GM19328 (cell line): ENCODE measurements around the gene ZNF516.

ENCODE experiments used
- ATAC-seq: cut with Tn5 transposase; IDR thresholded peaks from one replicate; pipeline ENCODE4 v1.9.1; 2021; ENCODE audit warnings: mild to moderate bottlenecking, moderate library complexity; ENCODE audit not compliant: unreplicated experiment

Gene ZNF516

GRCh38 chr18:76368976-76369375 is 126.1 kb downstream of the ZNF516 start:
- no peak for ATAC-seq

GRCh38 chr18:76368271-76368670 is 126.8 kb downstream of the ZNF516 start:
- no peak for ATAC-seq

- ATAC-seq, result no peak
Observed at GRCh38 chr18:76367168-76368125, 127.6 kb downstream of the ZNF516 start.

- no peak for ATAC-seq
Observed at GRCh38 chr18:76365561-76365960, 129.5 kb downstream of the ZNF516 start.

- peak; percentile 68 for ATAC-seq
Observed at GRCh38 chr18:76364282-76365259, 130.5 kb downstream of the ZNF516 start.

GRCh38 chr18:76363436-76364120 is 131.5 kb downstream of the ZNF516 start:
- no peak for ATAC-seq

GRCh38 chr18:76362676-76363075 is 132.4 kb downstream of the ZNF516 start:
- no peak for ATAC-seq

- no peak for ATAC-seq
Observed at GRCh38 chr18:76361219-76361618, 133.8 kb downstream of the ZNF516 start.

GRCh38 chr18:76359909-76360308 is 135.1 kb downstream of the ZNF516 start:
- no peak for ATAC-seq

GRCh38 chr18:76358774-76359173 is 136.3 kb downstream of the ZNF516 start:
- no peak for ATAC-seq

- ATAC-seq, result no peak
Observed at GRCh38 chr18:76357585-76358260, 137.3 kb downstream of the ZNF516 start.

- no peak for ATAC-seq
Observed at GRCh38 chr18:76357174-76357573, 137.9 kb downstream of the ZNF516 start.

- no peak for ATAC-seq
Observed at GRCh38 chr18:76356666-76357065, 138.4 kb downstream of the ZNF516 start.

- ATAC-seq, result no peak
Observed at GRCh38 chr18:76354348-76354747, 140.7 kb downstream of the ZNF516 start.

- ATAC-seq, result no peak
Observed at GRCh38 chr18:76353500-76353899, 141.5 kb downstream of the ZNF516 start.

GRCh38 chr18:76353046-76353445 is 142.0 kb downstream of the ZNF516 start:
- ATAC-seq, result no peak

GRCh38 chr18:76351961-76352581 is 143.0 kb downstream of the ZNF516 start:
- no peak for ATAC-seq

- no peak for ATAC-seq
Observed at GRCh38 chr18:76350134-76351025, 144.7 kb downstream of the ZNF516 start.
